GM21576 (cell line): ENCODE results near the gene ZNF682.
"Not testable (repeated sequence)": the region's sequence is repeated elsewhere in the genome, so short reads cannot be mapped to it uniquely, and the experiment has no call there.

Experiments
- ATAC-seq: cut with Tn5 transposase; IDR thresholded peaks from one replicate; pipeline ENCODE4 v1.9.1; 2021; ENCODE audit warnings: mild to moderate bottlenecking, moderate library complexity; ENCODE audit not compliant: unreplicated experiment

ZNF682 gene

DNA sequence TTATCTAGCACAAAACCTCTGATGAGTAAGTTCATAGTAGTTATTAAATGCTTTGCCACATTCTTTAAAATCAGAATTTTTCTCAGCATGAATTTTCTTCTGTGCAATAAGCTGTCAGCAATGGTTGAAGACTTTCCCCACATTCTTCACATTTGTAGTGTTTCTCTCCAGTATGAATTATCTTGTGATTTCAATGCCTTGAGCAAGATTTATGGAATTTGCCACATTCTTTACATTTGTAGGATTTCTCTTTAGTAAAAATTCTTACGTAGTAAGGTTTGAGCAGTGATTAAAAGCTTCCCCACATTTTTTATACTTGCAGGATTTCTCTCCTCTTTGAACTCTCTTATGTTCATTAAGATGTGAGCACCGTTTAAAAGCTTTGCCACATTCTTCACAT, 33.6 kb downstream of the ZNF682 start:
- ATAC-seq = no peak

DNA sequence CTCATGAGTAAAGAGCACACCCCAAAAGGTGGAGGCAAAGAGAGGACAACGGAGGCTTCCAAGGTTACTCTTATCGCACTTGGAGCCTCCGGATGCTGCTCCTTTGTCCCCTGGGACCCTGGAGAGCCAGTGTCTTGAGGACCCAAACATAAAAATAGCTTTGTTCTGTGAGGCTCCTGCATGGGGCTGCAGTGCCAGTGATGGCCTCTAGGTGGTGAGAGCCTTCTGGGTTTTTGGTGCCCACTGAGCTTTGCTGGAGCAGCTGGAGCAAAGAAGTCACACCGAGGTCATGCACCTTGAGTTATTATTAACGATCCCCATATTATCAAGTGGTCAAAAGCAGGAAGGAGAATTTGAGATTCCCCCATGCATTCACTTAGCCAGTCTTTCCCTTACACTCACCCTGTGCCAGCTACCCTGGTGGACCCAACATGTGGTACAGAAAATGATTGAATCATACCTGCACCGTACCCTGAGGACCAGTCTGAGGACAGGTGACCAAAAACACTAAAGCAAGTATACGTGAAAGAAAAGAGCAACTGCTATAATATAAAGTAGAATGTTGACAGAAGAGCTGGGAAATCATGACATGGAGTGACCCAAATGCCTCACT, 41.5 kb downstream of the ZNF682 start:
- ATAC-seq = no peak

DNA sequence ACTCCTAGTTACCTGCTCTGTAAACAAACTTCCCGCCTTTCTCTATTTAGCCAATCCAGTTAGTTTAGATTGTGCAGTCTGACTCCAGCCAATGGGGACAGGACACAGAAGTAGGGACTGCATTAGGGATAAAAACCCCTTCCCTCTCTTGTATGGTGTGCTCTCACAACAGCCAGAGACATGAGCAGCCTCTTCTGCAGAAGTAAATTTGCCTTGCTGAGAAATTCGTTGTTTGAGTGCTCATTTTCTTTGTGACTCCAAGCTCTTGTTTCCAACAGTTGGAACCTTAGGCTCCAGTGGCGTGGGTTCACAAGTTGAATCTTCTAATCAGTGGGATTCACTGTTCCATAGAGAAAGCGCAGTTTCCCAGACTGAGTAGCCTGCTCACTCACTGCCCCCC, 72.4 kb downstream of the ZNF682 start:
- ATAC-seq = no peak

DNA sequence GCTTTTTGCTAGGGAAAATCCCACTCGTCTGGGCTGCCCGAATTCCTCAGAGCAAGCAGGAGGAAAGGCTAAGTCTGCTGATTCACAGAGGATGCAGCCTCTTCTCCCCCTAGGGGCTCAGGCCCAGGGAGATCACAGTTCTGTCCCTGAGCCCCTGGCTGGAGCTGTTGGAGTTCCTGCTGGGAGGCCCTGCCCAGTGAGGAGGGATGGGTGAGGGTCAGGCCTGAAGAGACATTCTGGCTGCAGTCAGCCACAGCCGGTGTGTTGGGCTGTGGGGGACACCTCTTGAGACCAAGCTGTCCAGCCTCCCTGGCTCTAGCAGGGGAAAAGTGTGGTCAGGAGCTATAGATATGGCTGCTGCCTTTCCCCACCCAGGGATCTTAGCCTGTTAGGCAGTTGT, 73.2 kb downstream of the ZNF682 start:
- ATAC-seq = not testable (repeated sequence)

DNA sequence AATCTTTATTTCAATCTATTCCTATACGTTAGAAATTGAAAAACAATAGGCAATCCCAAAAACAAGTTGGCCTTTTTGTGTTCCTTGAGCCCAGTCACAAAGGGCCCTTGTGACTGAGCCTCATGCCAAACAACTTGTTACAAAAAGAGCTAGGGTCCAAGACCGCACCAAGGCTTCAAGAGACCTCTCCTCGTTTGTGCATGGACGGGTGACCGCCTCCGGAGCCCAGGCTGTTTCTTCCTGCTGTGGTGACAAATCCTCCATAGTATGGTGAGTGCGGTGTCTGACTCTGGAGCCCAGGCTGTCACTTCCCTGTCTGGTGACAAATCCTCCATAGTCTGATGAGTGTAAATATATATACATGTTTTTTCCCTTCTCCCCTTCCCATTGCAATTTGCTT, 74.9 kb downstream of the ZNF682 start:
- no peak for ATAC-seq

DNA sequence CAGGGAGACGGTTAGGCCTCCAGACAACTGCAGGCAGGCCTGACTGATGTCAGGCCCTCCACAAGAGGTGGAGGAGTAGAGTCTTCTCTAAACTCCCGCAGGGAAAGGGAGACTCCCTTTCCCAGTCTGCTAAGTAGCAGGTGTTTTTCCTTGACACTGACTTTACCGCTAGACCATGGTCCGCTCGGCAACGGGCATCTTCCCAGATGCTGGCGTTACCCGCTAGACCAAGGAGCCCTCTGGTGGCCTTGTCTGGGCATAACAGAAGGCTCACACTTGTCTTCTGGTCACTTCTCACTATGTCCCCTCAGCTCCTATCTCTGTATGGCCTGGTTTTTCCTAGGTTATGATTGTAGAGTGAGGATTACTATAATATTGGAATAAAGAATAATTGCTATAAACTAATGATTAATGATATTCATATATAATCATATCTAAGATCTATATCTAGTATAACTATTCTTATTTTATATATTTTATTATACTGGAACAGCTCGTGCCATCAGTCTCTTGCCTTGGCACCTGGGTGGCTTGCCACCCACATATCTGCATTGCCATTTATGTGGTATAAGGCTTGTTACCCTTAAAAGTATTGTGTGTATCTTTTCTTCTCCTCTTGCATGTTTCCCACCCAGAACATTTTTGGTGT, 80.0 kb downstream of the ZNF682 start:
- ATAC-seq = not testable (repeated sequence)

DNA sequence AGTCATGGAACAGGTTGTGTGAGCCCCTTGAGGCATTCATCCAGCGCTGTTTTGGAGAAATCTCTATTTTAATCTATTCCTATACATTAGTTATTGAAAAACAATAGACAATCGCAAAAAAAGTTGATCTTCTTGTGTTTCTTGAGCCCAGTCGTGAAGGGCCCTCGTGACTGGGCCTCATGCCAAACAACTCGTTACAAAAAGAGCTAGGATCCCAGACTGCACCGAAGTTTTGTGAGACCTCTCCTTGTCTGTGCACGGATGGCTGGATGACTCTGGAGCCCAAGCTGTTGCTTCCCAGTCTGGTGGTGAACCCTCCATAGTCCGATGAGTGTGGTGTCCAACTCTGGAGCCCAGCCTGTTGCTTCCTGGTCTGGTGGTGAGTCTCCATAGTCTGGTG, 81.5 kb downstream of the ZNF682 start:
- not testable (repeated sequence) for ATAC-seq

DNA sequence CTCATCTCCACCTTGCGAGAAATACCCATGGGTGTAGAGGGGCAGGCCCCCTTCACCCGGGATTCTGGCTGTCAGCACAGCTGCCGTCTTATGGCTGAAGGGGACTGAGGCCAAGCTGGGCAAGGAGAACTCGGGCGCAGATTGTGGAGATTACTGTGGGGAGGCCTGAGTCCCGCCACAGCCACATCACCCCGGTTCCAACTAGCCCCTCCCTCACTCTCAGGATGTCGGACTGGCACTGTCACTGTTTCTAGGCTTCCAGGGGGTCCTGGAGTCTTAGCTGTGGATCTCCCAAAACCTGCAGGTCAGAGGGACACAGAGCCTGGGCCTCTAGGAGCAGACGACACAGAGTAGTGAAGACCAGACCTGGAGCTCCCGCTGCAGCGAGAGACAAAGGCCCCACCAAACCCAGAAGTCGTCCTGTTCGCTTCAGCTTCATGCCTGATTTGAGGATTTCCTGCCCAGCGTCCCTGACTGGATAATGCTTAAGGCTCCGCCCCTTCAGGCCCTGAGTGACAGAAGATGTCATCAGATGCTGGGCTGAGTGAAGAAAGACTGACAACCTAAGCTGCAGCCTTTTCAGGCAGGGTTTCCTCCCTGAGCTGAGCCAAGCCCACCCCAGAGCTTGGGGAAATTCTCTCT, 82.8 kb downstream of the ZNF682 start:
- no peak for ATAC-seq

DNA sequence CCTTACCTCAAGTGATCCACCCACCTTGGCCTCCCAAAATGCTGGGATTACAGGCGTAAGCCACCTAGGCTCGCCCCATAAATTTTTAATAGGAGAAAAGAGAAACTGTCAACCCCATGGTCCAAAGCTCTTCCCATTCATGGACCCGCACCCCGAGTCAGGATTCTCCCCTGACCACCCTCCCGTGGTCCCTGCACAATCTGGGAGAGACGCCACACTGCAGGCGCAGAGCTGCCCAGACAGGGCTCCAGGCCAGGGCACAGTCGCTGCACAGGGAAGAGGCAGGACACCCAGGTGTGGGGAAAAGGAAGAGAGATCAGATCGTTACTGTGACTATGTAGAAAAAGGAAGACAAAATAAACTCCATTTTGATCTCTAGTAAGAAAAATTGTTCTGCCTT, 84.1 kb downstream of the ZNF682 start:
- no peak for ATAC-seq
